Activated naive CD4-positive, alpha-beta T cell treated with anti-CD3 and anti-CD28 coated beads, Interleukin-2, amount 10 ng/mL, durations not matched to agents 7 days and 5 days (primary cell): Measurements from ENCODE around the gene VSTM2B.
"Not testable (repeated sequence)": the region's sequence is repeated elsewhere in the genome, so short reads cannot be mapped to it uniquely, and the experiment has no call there.

Source experiments
- CTCF ChIA-PET: fragments of 350-600 bp; sonication (Branson Sonifier 250); formaldehyde crosslinking; loops from one replicate; lab custom pipeline; 2021; ENCODE audit warnings: antibody characterized with exemption; lab: Charles Lee
- DNase-seq: peaks from one replicate; pipeline ENCODE4 v3.0.0-alpha.2; 2020
- H3K27ac Mint-ChIP-seq: one replicate; pipeline ENCODE4 v1.8.0; 2021; ENCODE audit warnings: mild to moderate bottlenecking, moderate library complexity, mixed read lengths
- H3K27me3 Mint-ChIP-seq: one replicate; pipeline ENCODE4 v1.8.0; 2021; ENCODE audit warnings: mild to moderate bottlenecking, mixed read lengths
- H3K36me3 Mint-ChIP-seq: one replicate; pipeline ENCODE4 v1.8.0; 2021; ENCODE audit warnings: mixed read lengths
- H3K4me1 Mint-ChIP-seq: one replicate; pipeline ENCODE4 v1.8.0; 2021; ENCODE audit warnings: mixed read lengths
- H3K4me3 Mint-ChIP-seq: one replicate; pipeline ENCODE4 v1.8.0; 2021; ENCODE audit warnings: mild to moderate bottlenecking, moderate library complexity, mixed read lengths
- H3K9me3 Mint-ChIP-seq: one replicate; pipeline ENCODE4 v1.8.0; 2021; ENCODE audit warnings: mixed read lengths

The VSTM2B gene

DNA sequence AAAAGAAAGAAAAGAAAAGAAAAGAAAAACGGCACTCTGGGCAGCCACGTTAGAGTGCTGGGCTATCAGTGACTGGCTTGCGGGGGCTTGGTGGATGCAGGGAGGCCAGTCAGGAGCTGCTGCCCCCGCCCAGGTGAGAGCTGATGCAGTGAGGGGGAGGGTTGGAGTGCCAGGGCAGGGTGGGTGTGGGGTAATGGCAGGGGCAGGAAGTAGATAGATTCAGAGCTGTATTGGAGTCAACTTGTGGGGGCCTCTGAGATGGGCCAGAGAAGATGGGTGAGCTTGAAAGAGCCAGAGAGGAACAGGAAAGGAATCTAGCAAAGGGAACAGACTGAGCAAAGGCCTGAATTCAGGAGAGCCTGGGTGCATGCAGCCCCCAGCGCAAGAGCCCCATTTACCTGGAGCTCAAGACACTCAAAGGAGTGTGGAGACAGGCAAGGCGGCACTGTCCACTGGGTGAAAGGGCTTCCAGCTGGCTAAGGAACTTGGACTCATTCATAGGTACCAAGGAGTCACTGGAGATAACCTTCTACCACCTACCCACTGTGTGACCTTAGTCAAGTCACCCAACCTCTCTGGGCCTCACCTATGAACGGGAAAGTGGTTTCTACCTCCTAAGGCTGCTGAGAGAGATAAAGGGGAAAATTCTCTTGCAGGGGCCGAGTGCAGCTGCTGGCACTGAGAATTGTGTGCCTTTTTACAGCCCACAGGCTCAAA lies 20.2 kb downstream of the VSTM2B start:
- no peak for DNase-seq
- peaks cover 4% of the 10 kb centered on the region for H3K9me3 Mint-ChIP-seq
- H3K4me3 Mint-ChIP-seq = no peak overlapping the region
- H3K4me1 Mint-ChIP-seq = no peaks in the 10 kb centered on the region
- no peak overlapping the region for H3K27ac Mint-ChIP-seq
- H3K36me3 Mint-ChIP-seq = no peaks in the 10 kb centered on the region
- CTCF ChIA-PET = no interaction called here
- H3K27me3 Mint-ChIP-seq = peaks cover 9% of the 10 kb centered on the region

GRCh38 chr19:29546583-29547190 lies 20.9 kb downstream of the VSTM2B start:
- CTCF ChIA-PET = no interaction called here
- H3K9me3 Mint-ChIP-seq = peaks cover 4% of the 10 kb centered on the region
- H3K4me1 Mint-ChIP-seq = no peaks in the 10 kb centered on the region
- H3K27me3 Mint-ChIP-seq = peaks cover 9% of the 10 kb centered on the region
- no peaks in the 10 kb centered on the region for H3K36me3 Mint-ChIP-seq
- H3K4me3 Mint-ChIP-seq = no peak overlapping the region
- no peak overlapping the region for H3K27ac Mint-ChIP-seq
- no peak for DNase-seq

- H3K27me3 Mint-ChIP-seq = peaks cover 15% of the 10 kb centered on the region
- H3K27ac Mint-ChIP-seq = no peak overlapping the region
- CTCF ChIA-PET = no interaction called here
- DNase-seq = no peak
- peaks cover 4% of the 10 kb centered on the region for H3K9me3 Mint-ChIP-seq
- H3K4me3 Mint-ChIP-seq = no peak overlapping the region
- no peaks in the 10 kb centered on the region for H3K36me3 Mint-ChIP-seq
- H3K4me1 Mint-ChIP-seq = no peaks in the 10 kb centered on the region
Measured at GRCh38 chr19:29547361-29547960, 21.7 kb downstream of the VSTM2B start.

- Mint-ChIP-seq H3K27me3 (peaks cover 20% of the 10 kb centered on the region), H3K36me3 (no peaks in the 10 kb centered on the region), H3K4me3 (no peak overlapping the region), H3K4me1 (no peaks in the 10 kb centered on the region), H3K9me3 (peaks cover 4% of the 10 kb centered on the region), H3K27ac (no peak overlapping the region)
- CTCF ChIA-PET = no interaction called here
- DNase-seq = no peak
Measured at GRCh38 chr19:29547981-29548380, 22.2 kb downstream of the VSTM2B start.

DNA sequence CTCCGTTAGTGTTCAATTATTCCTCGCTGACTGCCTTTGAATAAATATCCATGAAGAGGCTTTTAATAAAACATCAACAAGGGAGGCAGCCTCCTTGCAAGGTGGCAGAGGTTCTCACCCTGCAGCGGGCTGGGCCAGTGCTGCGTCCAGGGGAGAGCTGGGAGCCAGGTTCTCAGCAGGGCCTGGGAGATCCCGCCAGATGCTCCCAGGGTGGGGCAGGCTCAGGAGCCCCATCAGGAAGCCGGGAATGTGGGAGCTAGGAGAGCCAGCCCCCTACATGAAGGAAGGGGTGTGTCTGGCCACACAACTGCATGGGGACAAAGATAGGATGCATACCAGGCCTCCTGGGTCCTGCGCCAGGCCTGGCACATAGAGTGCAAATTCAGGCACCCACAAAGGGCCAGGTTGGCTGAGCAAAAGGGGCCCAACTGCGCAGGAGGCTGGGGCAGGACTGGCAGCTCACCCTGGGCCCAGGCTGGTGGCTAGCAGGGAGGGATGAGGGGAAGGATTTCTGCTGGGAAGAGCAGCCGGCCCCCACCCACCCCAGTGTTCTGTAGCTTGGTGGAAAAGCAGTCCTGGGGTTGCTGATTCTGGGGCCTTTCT lies 22.8 kb downstream of the VSTM2B start:
- CTCF ChIA-PET = no interaction called here
- Mint-ChIP-seq H3K4me1 (no peaks in the 10 kb centered on the region), H3K27me3 (peaks cover 24% of the 10 kb centered on the region), H3K4me3 (no peak overlapping the region), H3K36me3 (no peaks in the 10 kb centered on the region), H3K9me3 (peaks cover 7% of the 10 kb centered on the region), H3K27ac (no peak overlapping the region)
- no peak for DNase-seq

GRCh38 chr19:29549105-29550070 lies 23.6 kb downstream of the VSTM2B start:
- Mint-ChIP-seq H3K9me3 (peaks cover 12% of the 10 kb centered on the region), H3K27me3 (peaks cover 24% of the 10 kb centered on the region), H3K4me3 (no peak overlapping the region), H3K4me1 (no peaks in the 10 kb centered on the region), H3K27ac (no peak overlapping the region), H3K36me3 (no peaks in the 10 kb centered on the region)
- DNase-seq = no peak
- CTCF ChIA-PET = no interaction called here

DNA sequence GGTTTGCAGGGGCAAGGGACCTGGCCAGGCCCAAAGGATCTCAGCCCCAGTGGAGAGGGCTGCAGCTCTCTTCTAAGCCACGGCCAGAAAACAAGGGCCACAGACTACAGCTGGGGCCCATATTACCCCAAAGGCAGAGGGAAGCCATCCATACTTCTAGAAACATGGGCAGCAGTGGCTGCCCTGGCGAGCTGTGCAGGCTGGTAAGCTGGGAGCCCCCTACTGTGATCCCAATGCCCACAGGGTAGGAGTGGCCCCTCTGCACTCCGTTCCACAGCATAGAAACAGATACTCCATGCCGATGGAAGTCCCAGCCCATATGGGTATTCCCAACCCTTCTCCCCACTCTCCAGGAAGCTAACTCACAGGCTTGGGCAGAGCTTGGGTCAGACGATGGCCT lies 25.1 kb downstream of the VSTM2B start:
- Mint-ChIP-seq H3K27me3 (peaks cover 28% of the 10 kb centered on the region), H3K27ac (no peak overlapping the region)

GRCh38 chr19:29551774-29552173 lies 26.0 kb downstream of the VSTM2B start:
- no peak overlapping the region for H3K27ac Mint-ChIP-seq
- no peaks in the 10 kb centered on the region for H3K36me3 Mint-ChIP-seq
- CTCF ChIA-PET = no interaction called here
- no peak overlapping the region for H3K4me3 Mint-ChIP-seq
- peaks cover 32% of the 10 kb centered on the region for H3K27me3 Mint-ChIP-seq
- H3K4me1 Mint-ChIP-seq = no peaks in the 10 kb centered on the region
- DNase-seq = no peak
- H3K9me3 Mint-ChIP-seq = peaks cover 15% of the 10 kb centered on the region

More for the DNA sequence above, 25.1 kb downstream of the VSTM2B start:
- Mint-ChIP-seq H3K4me3 (no peak overlapping the region), H3K4me1 (no peaks in the 10 kb centered on the region), H3K9me3 (peaks cover 15% of the 10 kb centered on the region), H3K36me3 (no peaks in the 10 kb centered on the region)
- no peak for DNase-seq
- CTCF ChIA-PET = no interaction called here

- CTCF ChIA-PET = no interaction called here
- no peaks in the 10 kb centered on the region for H3K36me3 Mint-ChIP-seq
- H3K4me3 Mint-ChIP-seq = no peak overlapping the region
- no peak overlapping the region for H3K27ac Mint-ChIP-seq
- DNase-seq = no peak
- H3K27me3 Mint-ChIP-seq = peaks cover 28% of the 10 kb centered on the region
- peaks cover 15% of the 10 kb centered on the region for H3K9me3 Mint-ChIP-seq
- H3K4me1 Mint-ChIP-seq = no peaks in the 10 kb centered on the region
Measured at GRCh38 chr19:29552454-29553280, 26.9 kb downstream of the VSTM2B start.

- DNase-seq = no peak
- Mint-ChIP-seq H3K36me3 (no peaks in the 10 kb centered on the region), H3K4me3 (no peak overlapping the region), H3K4me1 (no peaks in the 10 kb centered on the region), H3K27me3 (peaks cover 28% of the 10 kb centered on the region), H3K9me3 (peaks cover 16% of the 10 kb centered on the region), H3K27ac (no peak overlapping the region)
- CTCF ChIA-PET = interaction anchor here (0.6 kb wide), 1 partner anchor 351 kb away, joined by 3 read pairs; no protein-coding TSS in a partner anchor
Measured at GRCh38 chr19:29554149-29554548, 28.4 kb downstream of the VSTM2B start.

DNA sequence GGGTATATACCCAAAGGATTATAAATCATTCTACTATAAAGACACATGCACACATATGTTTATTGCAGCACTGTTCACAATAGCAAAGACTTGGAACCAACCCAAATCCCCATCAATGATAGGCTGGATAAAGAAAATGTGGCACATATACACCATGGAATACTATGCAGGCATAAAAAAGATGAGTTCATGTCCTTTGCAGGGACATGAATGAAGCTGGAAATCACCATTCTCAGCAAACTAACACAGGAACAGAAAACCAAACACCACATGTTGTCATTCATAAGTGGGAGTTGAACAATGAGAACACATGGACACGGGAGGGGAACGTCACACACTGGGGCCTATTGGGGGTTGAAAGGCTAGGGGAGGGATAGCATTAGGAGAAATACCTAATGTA lies 33.3 kb downstream of the VSTM2B start:
- DNase-seq, H3K27ac Mint-ChIP-seq, H3K36me3 Mint-ChIP-seq, H3K4me3 Mint-ChIP-seq, H3K4me1 Mint-ChIP-seq: not testable (repeated sequence)
- Mint-ChIP-seq H3K9me3 (peaks cover 16% of the 10 kb centered on the region), H3K27me3 (peaks cover 34% of the 10 kb centered on the region)
- CTCF ChIA-PET = interaction anchor here (0.7 kb wide), 1 partner anchor 9 kb away, joined by 3 read pairs; no protein-coding TSS in a partner anchor

GRCh38 chr19:29559743-29560142 lies 33.9 kb downstream of the VSTM2B start:
- DNase-seq = no peak
- H3K4me3 Mint-ChIP-seq = no peak overlapping the region
- H3K4me1 Mint-ChIP-seq = no peaks in the 10 kb centered on the region
- H3K9me3 Mint-ChIP-seq = peaks cover 13% of the 10 kb centered on the region
- CTCF ChIA-PET = no interaction called here
- no peak overlapping the region for H3K27ac Mint-ChIP-seq
- peaks cover 37% of the 10 kb centered on the region for H3K27me3 Mint-ChIP-seq
- H3K36me3 Mint-ChIP-seq = no peaks in the 10 kb centered on the region
